Tibial artery (tissue), 4 donors: Measurements from ENCODE around the gene CARMIL1.

Experiments
- DNase-seq, 2 donors: peaks; one replicate each; pipeline ENCODE4 v3.0.0-alpha.2; 2019
- H3K27ac ChIP-seq, 2 donors: fragments of 200-600 bp; sonication (generic) in 1 of 2; 1 replicate in 1 of 2; 2 replicates in 1 of 2; pipeline ENCODE4 v1.5.1; 2018 to 2019; ENCODE audit warnings: mild to moderate bottlenecking in 1 of 2
- H3K27me3 ChIP-seq, 2 donors: fragments of 200-600 bp; sonication (generic) in 1 of 2; one replicate each; pipeline versions ENCODE4 v1.5.1 to v1.6.0; 2016 to 2019
- H3K36me3 ChIP-seq, 3 donors: fragments of 200-600 bp; sonication (generic) in 2 of 3; one replicate each; pipeline ENCODE4 v1.5.1; 2016 to 2019; ENCODE audit warnings: mild to moderate bottlenecking in 2 of 3
- H3K4me1 ChIP-seq, 4 donors: fragments of 200-600 bp; sonication (generic) in 2 of 4; 1 replicate in 3 of 4; 2 replicates in 1 of 4; pipeline ENCODE4 v1.5.1; 2016 to 2019
- H3K4me3 ChIP-seq, 2 donors: fragments of 200-600 bp; sonication (generic) in 1 of 2; 1 replicate in 1 of 2; 2 replicates in 1 of 2; pipeline ENCODE4 v1.5.1; 2018 to 2019; ENCODE audit warnings: mild to moderate bottlenecking in 2 of 2
- H3K9me3 ChIP-seq, 3 donors: fragments of 200-600 bp; sonication (generic) in 1 of 3; one replicate each; pipeline ENCODE4 v1.5.1; 2016 to 2019
- intact Hi-C: fragments of 100-400 bp; cut with DNase I; formaldehyde crosslinking; loops from one replicate; pipeline ENCODE4 v1.15.0; 2023; ENCODE audit warnings: low total_unique reads
- TF ChIP-seq, protein P1 (sequence below), 2 experiments: fragments of 200-600 bp in 1 of 2; fragments of 450-650 bp in 1 of 2; IDR thresholded peaks; one replicate each; pipeline ENCODE4 v1.5.1; 2017 to 2019; ENCODE audit warnings: antibody characterized with exemption in 2 of 2, mild to moderate bottlenecking in 1 of 2, moderate library complexity in 1 of 2

The CARMIL1 gene

DNA sequence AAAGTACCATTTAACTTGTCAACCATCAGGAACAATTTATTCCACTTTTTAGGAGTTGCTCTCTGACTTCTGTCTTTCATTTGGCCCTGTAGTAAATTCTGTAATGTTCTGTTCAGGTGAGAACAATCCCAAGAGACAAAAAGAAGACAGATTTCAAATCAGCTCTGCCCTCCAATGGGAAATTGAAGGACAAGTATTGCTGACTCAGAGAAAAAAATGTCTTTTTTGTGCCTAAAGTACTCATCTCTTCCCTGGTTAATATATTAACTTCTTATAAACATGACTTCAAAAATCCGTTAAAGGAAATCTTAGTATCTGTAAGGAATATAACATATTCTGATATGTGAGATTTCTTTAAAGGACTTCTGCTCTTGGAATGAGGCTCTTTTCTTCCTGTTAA is 334.2 kb downstream of the CARMIL1 start:
- peaks cover 0 to 10% (median 0%) of the 10 kb centered on the region in 4 donors for H3K4me1 ChIP-seq
- H3K4me3 ChIP-seq = no peak overlapping the region
- no peak overlapping the region for H3K27ac ChIP-seq
- TF ChIP-seq, protein P1, sequence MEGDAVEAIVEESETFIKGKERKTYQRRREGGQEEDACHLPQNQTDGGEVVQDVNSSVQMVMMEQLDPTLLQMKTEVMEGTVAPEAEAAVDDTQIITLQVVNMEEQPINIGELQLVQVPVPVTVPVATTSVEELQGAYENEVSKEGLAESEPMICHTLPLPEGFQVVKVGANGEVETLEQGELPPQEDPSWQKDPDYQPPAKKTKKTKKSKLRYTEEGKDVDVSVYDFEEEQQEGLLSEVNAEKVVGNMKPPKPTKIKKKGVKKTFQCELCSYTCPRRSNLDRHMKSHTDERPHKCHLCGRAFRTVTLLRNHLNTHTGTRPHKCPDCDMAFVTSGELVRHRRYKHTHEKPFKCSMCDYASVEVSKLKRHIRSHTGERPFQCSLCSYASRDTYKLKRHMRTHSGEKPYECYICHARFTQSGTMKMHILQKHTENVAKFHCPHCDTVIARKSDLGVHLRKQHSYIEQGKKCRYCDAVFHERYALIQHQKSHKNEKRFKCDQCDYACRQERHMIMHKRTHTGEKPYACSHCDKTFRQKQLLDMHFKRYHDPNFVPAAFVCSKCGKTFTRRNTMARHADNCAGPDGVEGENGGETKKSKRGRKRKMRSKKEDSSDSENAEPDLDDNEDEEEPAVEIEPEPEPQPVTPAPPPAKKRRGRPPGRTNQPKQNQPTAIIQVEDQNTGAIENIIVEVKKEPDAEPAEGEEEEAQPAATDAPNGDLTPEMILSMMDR (IDR thresholded peaks at IDR 0.05) = no peak
- intact Hi-C loops = no loop called here
- no peaks in the 10 kb centered on the region for H3K27me3 ChIP-seq
- no peak for DNase-seq
- no peaks in the 10 kb centered on the region for H3K9me3 ChIP-seq
- H3K36me3 ChIP-seq = peaks cover 32 to 48% (median 32%) of the 10 kb centered on the region in 3 donors

DNA sequence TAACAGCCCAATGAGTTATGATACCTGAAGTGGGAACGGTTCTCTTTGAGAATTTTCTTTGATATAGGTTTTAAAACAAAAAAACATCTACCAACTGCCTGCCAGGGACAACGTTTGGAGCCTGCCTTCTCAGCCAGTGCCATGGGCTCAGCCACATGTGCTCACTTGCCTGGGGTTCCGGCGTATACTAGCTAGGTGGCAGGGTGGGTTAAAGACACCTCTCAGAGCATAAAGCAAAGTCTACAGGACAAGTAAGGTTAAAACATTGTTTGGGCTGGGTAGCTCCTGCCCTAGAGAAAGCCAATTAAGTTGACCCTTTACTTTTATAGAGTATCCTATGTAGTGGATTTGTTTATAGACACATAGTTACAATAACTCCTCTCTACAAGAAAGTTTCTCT is 334.9 kb downstream of the CARMIL1 start:
- Histone ChIP-seq H3K9me3 (no peaks in the 10 kb centered on the region), H3K27ac (no peak overlapping the region), H3K27me3 (no peaks in the 10 kb centered on the region), H3K4me1 (peaks cover 0 to 10% (median 0%) of the 10 kb centered on the region in 4 donors), H3K4me3 (no peak overlapping the region), H3K36me3 (peaks cover 30 to 44% (median 32%) of the 10 kb centered on the region in 3 donors)
- no peak for DNase-seq
- intact Hi-C loops = no loop called here
- TF ChIP-seq, protein P1 (IDR thresholded peaks at IDR 0.05) = no peak

GRCh38 chr6:25615471-25615870 is 336.3 kb downstream of the CARMIL1 start:
- H3K27ac ChIP-seq = no peak overlapping the region
- peaks cover 0 to 10% (median 0%) of the 10 kb centered on the region in 4 donors for H3K4me1 ChIP-seq
- intact Hi-C loops = no loop called here
- H3K27me3 ChIP-seq = no peaks in the 10 kb centered on the region
- TF ChIP-seq, protein P1 (IDR thresholded peaks at IDR 0.05) = no peak
- DNase-seq = no peak
- H3K36me3 ChIP-seq = peaks cover 32 to 45% (median 37%) of the 10 kb centered on the region in 3 donors
- no peaks in the 10 kb centered on the region for H3K9me3 ChIP-seq
- no peak overlapping the region for H3K4me3 ChIP-seq

- H3K27ac ChIP-seq = no peak overlapping the region
- H3K27me3 ChIP-seq = no peaks in the 10 kb centered on the region
- H3K36me3 ChIP-seq = peaks cover 25 to 35% (median 26%) of the 10 kb centered on the region in 3 donors
- H3K4me3 ChIP-seq = no peak overlapping the region
- H3K4me1 ChIP-seq = peaks cover 0 to 10% (median 0%) of the 10 kb centered on the region in 4 donors
- DNase-seq = no peak
- TF ChIP-seq, protein P1 (IDR thresholded peaks at IDR 0.05) = no peak
- H3K9me3 ChIP-seq = no peaks in the 10 kb centered on the region
- intact Hi-C loops = no loop called here
Observed at GRCh38 chr6:25617997-25618396, 338.8 kb downstream of the CARMIL1 start.

- Histone ChIP-seq H3K36me3 (peaks cover 21 to 29% (median 25%) of the 10 kb centered on the region in 3 donors), H3K4me3 (no peak overlapping the region), H3K27ac (no peak overlapping the region), H3K4me1 (peaks cover 0 to 10% (median 0%) of the 10 kb centered on the region in 4 donors), H3K9me3 (no peaks in the 10 kb centered on the region), H3K27me3 (no peaks in the 10 kb centered on the region)
- intact Hi-C loops = no loop called here
- TF ChIP-seq, protein P1 (IDR thresholded peaks at IDR 0.05) = no peak
- DNase-seq = no peak
Observed at GRCh38 chr6:25619217-25619616, 340.0 kb downstream of the CARMIL1 start.

- TF ChIP-seq, protein P1 (IDR thresholded peaks at IDR 0.05) = no peak
- DNase-seq = no peak
- H3K27me3 ChIP-seq = no peaks in the 10 kb centered on the region
- H3K4me1 ChIP-seq = peaks cover 0 to 5% (median 0%) of the 10 kb centered on the region in 4 donors
- no peak overlapping the region for H3K27ac ChIP-seq
- H3K9me3 ChIP-seq = no peaks in the 10 kb centered on the region
- no peak overlapping the region for H3K4me3 ChIP-seq
- peaks cover 21 to 29% (median 25%) of the 10 kb centered on the region in 3 donors for H3K36me3 ChIP-seq
- intact Hi-C loops = no loop called here
Observed at GRCh38 chr6:25620391-25620790, 341.2 kb downstream of the CARMIL1 start.
